Measurements from ENCODE around the gene HACD3. TPM values are rescaled to one million over a fixed set of nuclear protein-coding genes. Genes with fewer than 3 reads are reported as not detected.

HACD3 gene
- total RNA-seq, 1 experiment from 2014 or later, result 133 TPM

DNA sequence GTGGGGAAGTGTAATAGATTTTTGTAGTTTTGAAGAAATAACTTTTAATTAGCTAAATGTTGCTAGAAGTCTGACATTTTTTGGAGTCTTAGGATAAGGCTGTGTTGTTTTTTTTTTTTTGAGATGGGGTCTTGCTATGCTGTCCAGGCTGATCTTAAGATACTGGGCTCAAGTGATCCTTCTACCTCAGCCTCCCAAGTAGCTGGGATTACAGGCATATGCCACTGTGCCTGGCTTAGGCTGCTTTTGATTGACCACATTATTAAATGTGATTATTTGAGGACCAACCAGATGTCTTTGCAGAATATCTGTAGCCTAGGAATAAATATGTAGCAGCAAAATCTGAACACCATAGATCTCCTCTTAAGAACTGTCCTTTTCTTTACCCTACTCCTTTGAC, 29.7 kb downstream of the HACD3 start:
- no peak for DNase-seq
- no peaks in the 10 kb centered on the region for H3K79me2 ChIP-seq (ENCODE audit: insufficient read depth, low read length)
- no peaks in the 10 kb centered on the region for H3K23me2 ChIP-seq (ENCODE audit: insufficient read length, low read depth, low read length, poor library complexity, severe bottlenecking)
- no peak overlapping the region for H4K5ac ChIP-seq (ENCODE audit: insufficient read length, low read depth, low read length)
- H3K4me1 Mint-ChIP-seq, result no peaks in the 10 kb centered on the region
- H3K27me3 Mint-ChIP-seq (ENCODE audit: low read depth), result no peaks in the 10 kb centered on the region
- H2BK12ac ChIP-seq (ENCODE audit: insufficient read length, low read depth, low read length), result no peak overlapping the region
- no peak overlapping the region for H2BK120ac ChIP-seq (ENCODE audit: low read depth, low read length, poor library complexity, severe bottlenecking)
- no peak overlapping the region for H3K4me3 Mint-ChIP-seq
- H2BK15ac ChIP-seq (ENCODE audit: low read depth, low read length), result no peak overlapping the region
- no peaks in the 10 kb centered on the region for H3K27me3 ChIP-seq (ENCODE audit: insufficient read depth, low read length)
- no peak overlapping the region for H3K23ac ChIP-seq (ENCODE audit: insufficient read length, low read depth, low read length)
- no peak overlapping the region for H3K27ac ChIP-seq (ENCODE audit: insufficient read length, low read depth, low read length)
- no peaks in the 10 kb centered on the region for H3K79me1 ChIP-seq (ENCODE audit: insufficient read depth, low read depth, low read length, poor library complexity, severe bottlenecking)
- TF ChIP-seq, protein P1, sequence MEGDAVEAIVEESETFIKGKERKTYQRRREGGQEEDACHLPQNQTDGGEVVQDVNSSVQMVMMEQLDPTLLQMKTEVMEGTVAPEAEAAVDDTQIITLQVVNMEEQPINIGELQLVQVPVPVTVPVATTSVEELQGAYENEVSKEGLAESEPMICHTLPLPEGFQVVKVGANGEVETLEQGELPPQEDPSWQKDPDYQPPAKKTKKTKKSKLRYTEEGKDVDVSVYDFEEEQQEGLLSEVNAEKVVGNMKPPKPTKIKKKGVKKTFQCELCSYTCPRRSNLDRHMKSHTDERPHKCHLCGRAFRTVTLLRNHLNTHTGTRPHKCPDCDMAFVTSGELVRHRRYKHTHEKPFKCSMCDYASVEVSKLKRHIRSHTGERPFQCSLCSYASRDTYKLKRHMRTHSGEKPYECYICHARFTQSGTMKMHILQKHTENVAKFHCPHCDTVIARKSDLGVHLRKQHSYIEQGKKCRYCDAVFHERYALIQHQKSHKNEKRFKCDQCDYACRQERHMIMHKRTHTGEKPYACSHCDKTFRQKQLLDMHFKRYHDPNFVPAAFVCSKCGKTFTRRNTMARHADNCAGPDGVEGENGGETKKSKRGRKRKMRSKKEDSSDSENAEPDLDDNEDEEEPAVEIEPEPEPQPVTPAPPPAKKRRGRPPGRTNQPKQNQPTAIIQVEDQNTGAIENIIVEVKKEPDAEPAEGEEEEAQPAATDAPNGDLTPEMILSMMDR (conservative IDR thresholded peaks at IDR 0.05), result no peak
- H3K4me1 ChIP-seq (ENCODE audit: insufficient read depth, low read length), result no peaks in the 10 kb centered on the region
- H3T11ph ChIP-seq (ENCODE audit: low read length), result no peak overlapping the region
- no peak overlapping the region for H3K27ac Mint-ChIP-seq
- H3K9ac ChIP-seq (ENCODE audit: extremely low read depth, insufficient read length, low read length), result no peak overlapping the region
- H3K9me3 Mint-ChIP-seq, result peaks cover 0 to 4% of the 10 kb centered on the region in 2 experiments; a peak in 1 of 5 replicates
- H3K18ac ChIP-seq (ENCODE audit: insufficient read length, low read depth, low read length), result no peak overlapping the region
- H2BK20ac ChIP-seq (ENCODE audit: low read depth, low read length, poor library complexity, severe bottlenecking), result no peak overlapping the region
- H4K20me1 ChIP-seq (ENCODE audit: control insufficient read depth, insufficient read depth, insufficient read length), result no peaks in the 10 kb centered on the region
- H4K91ac ChIP-seq (ENCODE audit: insufficient read length, low read depth, low read length), result no peak overlapping the region
- H3K4ac ChIP-seq (ENCODE audit: low read depth, low read length), result no peak overlapping the region
- H4K8ac ChIP-seq (replicated peaks; ENCODE audit: insufficient read length, low read depth, low read length), result no peak overlapping the region
- H2BK5ac ChIP-seq (ENCODE audit: insufficient read length, low read length), result no peak overlapping the region
- no peak overlapping the region for H3K56ac ChIP-seq (ENCODE audit: insufficient read length, low read depth, low read length)
- peaks cover 84 to 99% (median 91%) of the 10 kb centered on the region in 3 experiments for H3K36me3 Mint-ChIP-seq (ENCODE audit: insufficient read depth in 1 of 3, low read depth in 3 of 3)
- H2AK5ac ChIP-seq (ENCODE audit: insufficient read length, low read length), result no peak overlapping the region
- no peak overlapping the region for H3K4me2 ChIP-seq (ENCODE audit: insufficient read depth, insufficient read length, low read length)
- H3K9me3 ChIP-seq (ENCODE audit: control insufficient read depth, low read depth, low read length), result no peaks in the 10 kb centered on the region
- H2AFZ ChIP-seq (ENCODE audit: low read length), result no peak overlapping the region
- no peak overlapping the region for H3K14ac ChIP-seq (ENCODE audit: insufficient read depth, low read length)

All from H9 (cell line).